Upper lobe of left lung (tissue), 4 donors: Measurements from ENCODE around the gene UVSSA.

Source experiments
- POLR2A ChIP-seq, 4 donors: fragments of 450-650 bp; IDR thresholded peaks; one replicate each; pipeline ENCODE4 v1.5.1; 2016 to 2017; ENCODE audit warnings: antibody characterized with exemption in 4 of 4, mild to moderate bottlenecking in 2 of 4
- TF ChIP-seq, protein P1 (sequence below), 6 experiments: fragments of 450-650 bp in 4 of 6; fragments of 200-600 bp in 2 of 6; sonication (generic) in 2 of 6; IDR thresholded peaks; one replicate each; pipeline ENCODE4 v1.5.1; 2016 to 2019; ENCODE audit warnings: antibody characterized with exemption in 6 of 6

DNA sequence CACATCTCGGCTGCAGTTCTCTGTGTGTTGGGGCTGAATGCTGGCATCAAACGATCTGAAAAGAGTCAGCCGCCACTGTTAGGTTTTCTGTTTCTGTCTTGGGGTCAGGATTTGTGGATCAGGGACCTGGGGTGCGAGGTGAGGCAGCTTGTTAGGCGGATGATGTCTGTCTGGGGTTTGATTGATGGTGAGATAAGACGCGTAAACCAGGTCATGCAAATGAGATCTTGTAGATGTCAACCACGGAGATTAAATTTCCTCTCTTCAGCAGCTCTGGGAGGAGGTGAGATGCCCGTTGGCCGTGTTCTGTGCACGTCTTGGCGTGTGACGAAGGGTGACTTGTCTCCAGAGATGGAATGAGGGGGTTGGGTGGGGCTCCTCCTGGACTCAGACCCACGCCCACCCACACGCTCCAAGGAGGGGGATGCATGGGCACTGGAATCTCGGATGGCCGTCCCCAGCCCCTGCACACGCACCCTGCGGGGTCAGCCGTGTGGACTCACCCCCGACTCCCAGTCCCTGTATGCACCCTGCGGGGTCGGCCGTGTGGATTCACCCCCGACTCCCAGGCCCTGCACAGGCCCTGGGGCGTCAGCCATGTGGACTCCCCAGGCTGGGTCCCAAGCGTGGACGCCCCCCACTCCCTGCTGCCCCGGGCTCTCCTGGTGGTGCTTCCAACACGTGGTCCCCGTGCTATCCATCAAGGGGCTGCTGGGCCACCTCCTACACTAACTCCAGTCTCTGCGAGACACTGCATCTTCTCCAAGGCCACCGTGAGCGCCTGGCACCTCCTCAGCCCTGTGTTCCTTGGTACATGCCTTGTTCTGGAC is 16.0 kb upstream of the UVSSA start:
- TF ChIP-seq POLR2A (IDR thresholded peaks at IDR 0.05): no peak
- TF ChIP-seq, protein P1, sequence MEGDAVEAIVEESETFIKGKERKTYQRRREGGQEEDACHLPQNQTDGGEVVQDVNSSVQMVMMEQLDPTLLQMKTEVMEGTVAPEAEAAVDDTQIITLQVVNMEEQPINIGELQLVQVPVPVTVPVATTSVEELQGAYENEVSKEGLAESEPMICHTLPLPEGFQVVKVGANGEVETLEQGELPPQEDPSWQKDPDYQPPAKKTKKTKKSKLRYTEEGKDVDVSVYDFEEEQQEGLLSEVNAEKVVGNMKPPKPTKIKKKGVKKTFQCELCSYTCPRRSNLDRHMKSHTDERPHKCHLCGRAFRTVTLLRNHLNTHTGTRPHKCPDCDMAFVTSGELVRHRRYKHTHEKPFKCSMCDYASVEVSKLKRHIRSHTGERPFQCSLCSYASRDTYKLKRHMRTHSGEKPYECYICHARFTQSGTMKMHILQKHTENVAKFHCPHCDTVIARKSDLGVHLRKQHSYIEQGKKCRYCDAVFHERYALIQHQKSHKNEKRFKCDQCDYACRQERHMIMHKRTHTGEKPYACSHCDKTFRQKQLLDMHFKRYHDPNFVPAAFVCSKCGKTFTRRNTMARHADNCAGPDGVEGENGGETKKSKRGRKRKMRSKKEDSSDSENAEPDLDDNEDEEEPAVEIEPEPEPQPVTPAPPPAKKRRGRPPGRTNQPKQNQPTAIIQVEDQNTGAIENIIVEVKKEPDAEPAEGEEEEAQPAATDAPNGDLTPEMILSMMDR (IDR thresholded peaks at IDR 0.05): no peak
